ENCODE results near the gene DNAJB8. TPM values are rescaled to one million over a fixed set of nuclear protein-coding genes. Genes with fewer than 3 reads are reported as not detected.

The DNAJB8 gene
- polyA plus RNA-seq, 2 of the 4 experiments (the other 2 are of a cell fraction): not detected

GRCh38 chr3:128462341-128462910, 4.3 kb downstream of the DNAJB8 start:
- H3K27ac ChIP-seq: no peak overlapping the region
- 80% methylated on average over 18 of the region's 23 CpGs for WGBS (ENCODE audit: missing lambda C conversion rate)
- no peak overlapping the region for H3K4me2 ChIP-seq
- CTCF ChIA-PET: interaction anchor here (0.7 to 1.7 kb wide), 4 partner anchors 13 to 155 kb away, joined by 3 to 4 read pairs (median 3); no protein-coding TSS in a partner anchor
- no peaks in the 10 kb centered on the region for H3K4me1 ChIP-seq
- DNase-seq (ENCODE audit: low read depth in 1 of 2, low spot score in 1 of 2) (no peak), FAIRE-seq (no peak), ATAC-seq (no peak)
- H3K9me3 ChIP-seq: no peaks in the 10 kb centered on the region
- TF ChIP-seq SREBF2 (IDR thresholded peaks at IDR 0.05) (no peak), PHF8 (IDR thresholded peaks at IDR 0.05; ENCODE audit: borderline replicate concordance, low read depth) (no peak), CHD2 (IDR thresholded peaks at IDR 0.05; ENCODE audit: low read length, partially characterized antibody) (no peak), MYC (IDR thresholded peaks at IDR 0.05; ENCODE audit: borderline replicate concordance, low read length) (no peak), POLR2AphosphoS2 (conservative IDR thresholded peaks at IDR 0.05; ENCODE audit: low read length) (no peak), NPAS2 (CRISPR knock-in tag; IDR thresholded peaks at IDR 0.05; ENCODE audit: borderline replicate concordance) (no peak), CBX2 (IDR thresholded peaks at IDR 0.05; ENCODE audit: borderline replicate concordance, low read depth) (no peak), HOXB13 (CRISPR knock-in tag; IDR thresholded peaks at IDR 0.05; ENCODE audit: low read depth) (no peak)
- TF ChIP-seq, protein P1, sequence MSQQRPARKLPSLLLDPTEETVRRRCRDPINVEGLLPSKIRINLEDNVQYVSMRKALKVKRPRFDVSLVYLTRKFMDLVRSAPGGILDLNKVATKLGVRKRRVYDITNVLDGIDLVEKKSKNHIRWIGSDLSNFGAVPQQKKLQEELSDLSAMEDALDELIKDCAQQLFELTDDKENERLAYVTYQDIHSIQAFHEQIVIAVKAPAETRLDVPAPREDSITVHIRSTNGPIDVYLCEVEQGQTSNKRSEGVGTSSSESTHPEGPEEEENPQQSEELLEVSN (IDR thresholded peaks at IDR 0.05; ENCODE audit: borderline replicate concordance, low read depth): no peak
- POLR2A ChIA-PET: no interaction called here
- no peak overlapping the region for H3K4me3 ChIP-seq

- TF ChIP-seq GATA3 (IDR thresholded peaks at IDR 0.05; ENCODE audit: borderline replicate concordance) (no peak), NR3C1 (IDR thresholded peaks at IDR 0.05) (no peak), MYC (IDR thresholded peaks at IDR 0.05; ENCODE audit: borderline replicate concordance, low read length) (no peak), POLR2AphosphoS2 (conservative IDR thresholded peaks at IDR 0.05; ENCODE audit: low read length) (no peak), SMC3 (IDR thresholded peaks at IDR 0.05) (no peak), NPAS2 (CRISPR knock-in tag; IDR thresholded peaks at IDR 0.05; ENCODE audit: borderline replicate concordance) (no peak)
- TF ChIP-seq, protein P2, sequence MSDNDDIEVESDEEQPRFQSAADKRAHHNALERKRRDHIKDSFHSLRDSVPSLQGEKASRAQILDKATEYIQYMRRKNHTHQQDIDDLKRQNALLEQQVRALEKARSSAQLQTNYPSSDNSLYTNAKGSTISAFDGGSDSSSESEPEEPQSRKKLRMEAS (IDR thresholded peaks at IDR 0.05): no peak
- ATAC-seq (peak in 1 of 2 experiments; percentile 50; a peak in 3 of 6 replicates), FAIRE-seq (no peak), DNase-seq (ENCODE audit: low read depth in 1 of 2, low spot score in 1 of 2) (no peak)
- POLR2A ChIA-PET: no interaction called here
- H3K4me1 ChIP-seq: no peaks in the 10 kb centered on the region
- WGBS (ENCODE audit: missing lambda C conversion rate): 78% methylated on average over 8 of the region's 12 CpGs
- H3K4me3 ChIP-seq: no peak overlapping the region
- no peaks in the 10 kb centered on the region for H3K9me3 ChIP-seq
- H3K27ac ChIP-seq: no peak overlapping the region
- no peak overlapping the region for H3K4me2 ChIP-seq
- CTCF ChIA-PET: interaction anchor here (1.7 kb wide), 1 partner anchor 35 kb away, joined by 4 read pairs; no protein-coding TSS in a partner anchor
Observed at GRCh38 chr3:128461731-128462130, 5.0 kb downstream of the DNAJB8 start.

- H3K9me3 ChIP-seq: no peaks in the 10 kb centered on the region
- POLR2A ChIA-PET: no interaction called here
- H3K4me2 ChIP-seq: no peak overlapping the region
- CTCF ChIA-PET: interaction anchor here (0.9 kb wide), 1 partner anchor 594 kb away, joined by 3 read pairs; no protein-coding TSS in a partner anchor
- H3K4me3 ChIP-seq: no peak overlapping the region
- 37% methylated on average over 2 of the region's 9 CpGs for WGBS (ENCODE audit: missing lambda C conversion rate)
- H3K4me1 ChIP-seq: no peaks in the 10 kb centered on the region
- no peak overlapping the region for H3K27ac ChIP-seq
- ATAC-seq (no peak), FAIRE-seq (no peak), DNase-seq (ENCODE audit: low read depth in 1 of 2, low spot score in 1 of 2) (no peak)
- TF ChIP-seq RNF2 (IDR thresholded peaks at IDR 0.05; ENCODE audit: borderline replicate concordance, low read depth) (no peak), ZNF302 (CRISPR knock-in tag; IDR thresholded peaks at IDR 0.05) (no peak), CBX2 (IDR thresholded peaks at IDR 0.05; ENCODE audit: borderline replicate concordance, low read depth) (no peak), ZFP36 (IDR thresholded peaks at IDR 0.05; ENCODE audit: borderline replicate concordance, partially characterized antibody) (no peak), FOXS1 (CRISPR knock-in tag; IDR thresholded peaks at IDR 0.05) (no peak)
Observed at GRCh38 chr3:128459461-128459820, 7.2 kb downstream of the DNAJB8 start.

GRCh38 chr3:128458746-128459460, 7.8 kb downstream of the DNAJB8 start:
- ChIA-PET POLR2A (no interaction called here), CTCF (interaction anchor here (0.9 to 1.5 kb wide), 2 partner anchors 38 to 595 kb away, joined by 3 to 4 read pairs; no protein-coding TSS in a partner anchor)
- FAIRE-seq: no peak
- Histone ChIP-seq H3K4me2 (no peak overlapping the region), H3K4me1 (no peaks in the 10 kb centered on the region), H3K27ac (no peak overlapping the region), H3K4me3 (no peak overlapping the region), H3K9me3 (no peaks in the 10 kb centered on the region)
- TF ChIP-seq SMC3 (IDR thresholded peaks at IDR 0.05): no peak
- WGBS (ENCODE audit: missing lambda C conversion rate): 87% methylated on average over 15 of the region's 18 CpGs
- no peak for ATAC-seq
- DNase-seq (ENCODE audit: low read depth in 1 of 2, low spot score in 1 of 2): no peak

Measured in A549 (cell line).